MV-4-11 (cell line): Measurements from ENCODE around the gene ADISSP.

Experiments used
- DNase-seq: peaks from one replicate; lab custom pipeline; 2025; lab: John Stamatoyannopoulos, UW

Gene ADISSP

DNA sequence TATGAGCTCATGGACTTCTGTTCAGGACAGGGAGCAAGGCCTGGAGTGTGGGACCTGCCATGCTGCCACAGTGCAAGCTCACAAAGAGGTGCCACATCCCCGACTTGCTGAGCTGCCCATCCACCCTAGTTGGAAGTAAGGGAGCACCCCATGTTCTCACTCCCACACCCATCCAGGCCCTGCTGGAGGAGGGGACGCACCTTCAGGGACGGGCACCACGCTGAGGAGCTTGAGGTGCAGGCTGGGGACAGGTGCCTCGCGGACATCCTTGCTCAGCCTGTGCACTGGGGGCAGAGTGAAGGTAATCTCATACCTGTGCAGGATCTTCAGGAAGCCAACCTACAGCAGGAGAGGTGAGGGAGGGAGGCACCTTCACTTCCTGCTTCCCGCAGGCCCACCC, 12.3 kb downstream of the ADISSP start:
- DNase-seq = no peak

- no peak for DNase-seq
These were observed 13.3 kb downstream of the ADISSP start for GRCh38 chr20:3754276-3754630.

GRCh38 chr20:3753501-3754275, 13.9 kb downstream of the ADISSP start:
- DNase-seq = no peak

DNA sequence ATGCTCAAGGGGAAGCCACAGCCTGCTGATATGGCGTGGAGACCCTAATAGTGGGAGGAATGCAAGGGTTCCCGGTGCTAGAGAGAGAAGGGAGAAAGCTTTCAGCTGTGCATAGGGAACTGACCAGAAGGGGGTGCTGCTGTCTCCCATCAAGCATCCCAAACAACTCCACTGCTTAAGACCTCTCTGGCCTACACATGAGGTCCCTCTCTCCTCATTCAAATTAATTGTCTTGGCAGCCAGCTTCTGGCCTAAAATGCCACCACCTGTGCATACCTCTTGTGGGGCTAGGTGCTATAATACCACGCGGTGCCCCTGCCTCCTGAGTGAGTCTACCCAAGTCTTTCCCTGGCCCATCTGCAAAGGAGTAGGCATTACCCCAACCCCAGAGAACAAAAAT, 14.5 kb downstream of the ADISSP start:
- peak; percentile 57 for DNase-seq

DNA sequence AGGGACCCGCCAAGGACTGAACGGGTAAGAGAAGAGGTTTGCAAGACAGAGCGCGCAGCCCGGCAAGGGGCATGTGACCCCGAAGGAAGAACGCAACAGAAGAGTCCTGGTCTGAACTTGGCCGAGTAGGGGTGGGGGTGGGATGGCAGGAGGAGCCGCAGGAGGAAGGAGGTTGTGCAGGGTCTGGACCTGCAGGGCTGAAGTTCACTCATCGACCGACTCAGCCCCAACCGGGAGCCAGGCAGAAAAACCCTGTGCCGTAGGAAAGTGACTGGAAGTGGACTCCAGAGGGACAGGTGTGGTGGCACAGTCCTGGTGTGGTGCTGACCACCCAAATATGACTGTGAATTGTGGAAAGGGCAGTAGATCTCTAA, 15.2 kb downstream of the ADISSP start:
- no peak for DNase-seq

DNA sequence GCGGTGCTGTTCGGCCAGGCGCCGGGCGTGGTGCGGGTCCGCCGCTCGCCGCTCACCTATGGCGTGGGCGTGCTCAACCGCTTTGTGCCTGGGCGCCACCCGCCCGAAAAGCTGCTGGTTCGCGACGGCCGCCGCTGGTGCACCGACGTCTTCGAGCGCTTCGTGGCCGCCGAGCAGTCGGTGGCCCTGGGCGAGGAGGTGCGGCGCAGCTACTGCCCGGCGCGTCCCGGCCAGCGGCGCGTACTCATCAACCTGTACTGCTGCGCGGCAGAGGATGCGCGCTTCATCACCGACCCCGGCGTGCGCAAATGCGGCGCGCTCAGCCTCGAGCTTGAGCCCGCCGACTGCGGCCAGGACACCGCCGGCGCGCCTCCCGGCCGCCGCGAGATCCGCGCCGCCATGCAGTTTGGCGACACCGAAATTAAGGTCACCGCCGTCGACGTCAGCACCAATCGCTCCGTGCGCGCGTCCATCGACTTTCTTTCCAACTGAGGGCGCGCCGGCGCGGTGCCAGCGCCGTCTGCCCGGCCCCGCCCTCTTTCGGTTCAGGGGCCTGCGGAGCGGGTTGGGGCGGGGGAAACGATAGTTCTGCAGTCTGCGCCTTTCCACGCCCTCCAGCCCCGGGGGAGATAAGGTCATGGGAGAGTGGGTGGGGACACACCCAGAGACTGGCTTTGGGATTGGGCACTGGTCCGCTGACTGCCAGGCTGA, 15.7 kb downstream of the ADISSP start:
- no peak for DNase-seq

GRCh38 chr20:3751305-3751674, 16.3 kb downstream of the ADISSP start:
- DNase-seq = no peak

GRCh38 chr20:3749689-3750531, 17.6 kb downstream of the ADISSP start:
- no peak for DNase-seq

- no peak for DNase-seq
These were observed 18.4 kb downstream of the ADISSP start for GRCh38 chr20:3749087-3749688.

GRCh38 chr20:3748073-3748472, 19.5 kb downstream of the ADISSP start:
- no peak for DNase-seq

DNA sequence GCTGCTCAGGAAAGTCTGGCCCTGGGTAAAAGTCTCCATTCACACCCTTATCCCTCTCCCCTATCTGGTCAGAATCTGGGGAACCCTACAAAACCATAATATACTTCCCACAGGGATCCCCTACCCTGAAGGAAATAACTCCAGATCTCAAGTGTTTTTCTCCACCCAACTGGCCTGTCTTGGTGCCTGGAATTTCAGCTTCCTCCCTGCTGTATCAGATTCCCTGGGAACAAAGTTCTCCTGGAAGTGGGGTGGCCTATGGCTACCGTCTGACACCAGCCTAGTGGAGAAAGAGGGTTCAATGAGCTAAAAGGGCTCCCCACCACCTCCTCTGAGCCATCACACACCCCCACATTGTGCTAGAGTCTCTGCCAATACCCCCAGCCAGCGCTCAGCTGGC, 20.1 kb downstream of the ADISSP start:
- no peak for DNase-seq

- DNase-seq = no peak
These were observed 21.8 kb downstream of the ADISSP start for GRCh38 chr20:3745686-3746173.

DNA sequence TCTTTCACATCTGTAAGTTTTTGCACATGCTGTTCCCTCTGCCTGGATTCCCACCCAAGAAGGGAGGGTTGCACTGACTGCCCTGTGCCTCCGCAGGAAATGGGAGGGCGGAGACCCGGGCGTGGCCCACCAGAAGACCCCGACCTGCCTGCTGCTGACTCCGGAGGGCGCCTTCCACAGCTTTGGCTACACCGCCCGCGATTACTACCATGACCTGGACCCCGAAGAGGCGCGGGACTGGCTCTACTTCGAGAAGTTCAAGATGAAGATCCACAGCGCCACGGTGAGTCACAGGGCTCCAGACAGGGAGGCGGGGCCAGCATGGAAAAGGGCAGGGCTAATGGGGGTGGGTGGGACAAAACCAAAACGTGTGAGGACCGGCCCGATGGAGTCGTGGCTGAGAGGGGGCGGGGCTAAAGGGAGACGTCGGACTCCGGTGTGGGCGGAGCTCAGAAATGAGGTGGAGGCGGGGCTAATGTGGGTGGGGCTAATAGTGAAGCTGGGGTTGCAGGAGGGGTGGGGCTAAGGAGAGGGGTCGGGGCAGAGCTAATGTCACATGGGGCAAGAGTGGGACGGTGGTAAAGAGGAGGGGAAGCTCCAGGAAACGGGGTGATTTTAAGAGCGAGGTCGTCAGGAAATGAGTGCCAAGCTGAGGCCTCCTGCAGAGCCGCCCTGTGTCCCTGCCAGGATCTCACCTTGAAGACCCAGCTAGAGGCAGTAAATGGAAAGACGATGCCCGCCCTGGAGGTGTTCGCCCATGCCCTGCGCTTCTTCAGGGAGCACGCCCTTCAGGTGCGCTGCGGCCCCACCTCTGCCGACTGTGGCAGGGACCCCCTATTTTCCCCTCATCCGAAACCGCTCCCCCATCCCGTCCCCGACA, 22.5 kb downstream of the ADISSP start:
- DNase-seq = peak; percentile 74

DNA sequence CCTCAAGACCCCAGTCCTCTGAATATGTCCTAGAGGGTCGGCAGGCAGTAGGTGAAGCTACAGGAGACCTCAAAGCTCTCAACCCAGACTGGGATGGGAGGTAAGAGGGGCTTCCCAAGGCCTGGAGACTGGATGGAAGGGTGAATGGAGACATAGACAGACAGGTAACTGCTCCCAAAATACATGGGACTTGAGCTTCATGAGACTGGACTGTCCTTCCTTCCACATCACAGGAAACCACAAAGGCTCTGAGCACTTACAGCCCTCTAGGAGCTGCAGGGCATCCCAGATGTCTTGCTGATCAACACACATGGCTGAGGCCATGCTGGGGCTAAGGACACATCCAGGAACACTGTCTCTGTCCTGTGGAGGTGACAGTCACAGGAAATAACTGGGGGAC, 23.5 kb downstream of the ADISSP start:
- DNase-seq = no peak

DNA sequence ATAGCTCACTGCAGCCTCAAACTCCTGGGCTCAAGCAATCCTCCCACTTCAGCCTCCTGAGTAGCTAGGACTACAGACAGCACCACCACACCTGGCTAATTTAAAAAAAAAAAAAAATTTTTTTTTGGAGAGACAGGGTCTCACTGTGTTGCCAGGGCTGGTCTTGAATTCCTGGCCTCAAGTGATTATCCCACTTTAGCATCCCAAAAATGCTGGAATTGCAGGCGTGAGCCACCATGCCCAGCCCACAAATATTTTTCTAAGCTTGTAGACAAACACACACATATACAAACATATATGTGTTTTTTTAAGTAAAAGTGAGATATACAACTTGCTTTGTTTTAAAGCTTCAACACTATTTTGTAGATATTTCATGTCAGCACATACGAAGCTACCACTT, 24.3 kb downstream of the ADISSP start:
- DNase-seq = no peak

DNA sequence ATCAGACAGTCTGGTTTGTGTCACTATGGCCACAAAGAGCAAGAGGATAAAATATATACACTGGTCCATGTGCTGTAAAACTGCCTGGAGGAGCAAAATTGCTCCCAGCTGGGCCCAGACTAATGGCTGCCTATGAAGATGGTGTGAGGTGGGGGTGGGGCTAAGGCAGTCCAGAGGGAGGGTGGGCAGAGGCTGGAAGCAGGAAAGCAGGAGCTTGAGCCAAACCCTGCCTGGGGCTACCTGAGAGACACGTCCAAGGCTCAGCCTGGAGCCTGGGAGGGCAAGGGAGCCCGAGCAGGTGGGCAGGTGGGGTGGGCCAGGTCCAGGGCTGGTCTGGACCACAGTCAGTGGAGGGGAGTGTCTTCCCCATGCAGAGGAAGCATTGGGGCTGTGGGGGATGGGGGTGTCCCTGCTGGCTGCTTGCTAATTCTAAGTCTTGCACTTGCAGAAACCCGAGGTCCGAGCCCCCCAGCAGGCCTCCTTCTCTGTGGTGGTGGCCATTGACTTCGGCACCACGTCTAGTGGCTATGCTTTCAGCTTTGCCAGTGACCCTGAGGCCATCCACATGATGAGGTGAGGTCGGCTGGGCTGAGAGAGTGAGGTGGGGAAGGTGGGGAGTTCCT, 25.6 kb downstream of the ADISSP start:
- DNase-seq = no peak

- DNase-seq = no peak
These were observed 26.8 kb downstream of the ADISSP start for GRCh38 chr20:3740615-3741301.

DNA sequence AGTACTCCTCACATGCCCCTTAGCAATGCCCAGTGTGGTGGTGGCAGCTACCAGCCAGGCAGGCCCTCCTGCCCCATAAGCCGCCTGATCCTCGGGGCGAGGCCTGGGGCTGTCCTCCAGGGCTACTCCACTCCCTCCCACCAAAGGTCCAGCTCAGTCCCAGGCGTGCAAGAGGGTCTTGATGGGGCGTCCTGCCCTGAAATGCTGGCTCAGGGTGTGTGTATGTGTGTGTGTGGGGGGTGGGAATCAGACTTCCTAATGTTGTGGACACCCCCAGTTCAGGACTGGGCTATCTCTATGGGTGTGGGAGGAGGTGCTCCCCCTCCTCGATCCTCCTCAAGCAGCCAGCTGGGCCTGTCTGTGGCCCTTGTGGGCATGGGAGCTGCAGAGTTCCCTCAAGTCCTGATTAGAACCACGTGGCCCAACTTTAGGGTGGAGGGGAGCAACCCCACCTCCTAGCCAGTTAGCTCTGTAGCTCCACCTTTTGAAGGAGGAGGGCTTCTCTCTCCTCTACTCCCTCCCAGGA, 27.6 kb downstream of the ADISSP start:
- no peak for DNase-seq

- DNase-seq = no peak
These were observed 28.3 kb downstream of the ADISSP start for GRCh38 chr20:3739054-3739925.
